NCI-H2081 (cell line): ENCODE data around the gene DDX6.

Source experiments
- DNase-seq, 2 experiments: peaks; one replicate each; lab custom pipeline; 2025; lab: John Stamatoyannopoulos, UW

The DDX6 gene

DNA sequence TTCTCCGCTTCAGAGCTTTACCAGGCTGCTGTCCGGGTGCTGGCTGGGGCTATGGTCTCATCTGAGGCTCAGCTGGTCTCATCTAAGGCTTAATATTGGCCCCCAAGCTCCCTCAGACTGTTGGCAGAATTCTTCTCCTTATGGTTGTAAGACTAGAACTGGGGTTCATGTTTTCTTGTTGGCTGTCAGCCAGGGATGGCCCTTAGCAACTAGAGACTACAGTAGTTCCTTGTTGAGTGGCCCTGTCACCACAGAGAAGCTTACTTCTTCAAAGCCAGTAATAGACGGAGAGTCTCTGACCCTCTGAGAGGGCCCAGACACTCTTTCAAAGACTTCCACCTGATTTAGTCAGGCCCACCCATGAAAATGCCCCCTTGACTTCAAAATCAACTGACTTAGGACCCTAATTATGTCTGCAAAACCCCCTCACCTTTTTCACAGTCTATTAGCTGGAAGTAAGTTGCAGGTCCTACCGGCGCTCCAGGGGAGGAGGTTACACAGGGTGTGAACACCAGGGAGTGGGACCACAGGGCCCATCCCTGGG lies 87.3 kb downstream of the DDX6 start:
- DNase-seq, result no peak

DNA sequence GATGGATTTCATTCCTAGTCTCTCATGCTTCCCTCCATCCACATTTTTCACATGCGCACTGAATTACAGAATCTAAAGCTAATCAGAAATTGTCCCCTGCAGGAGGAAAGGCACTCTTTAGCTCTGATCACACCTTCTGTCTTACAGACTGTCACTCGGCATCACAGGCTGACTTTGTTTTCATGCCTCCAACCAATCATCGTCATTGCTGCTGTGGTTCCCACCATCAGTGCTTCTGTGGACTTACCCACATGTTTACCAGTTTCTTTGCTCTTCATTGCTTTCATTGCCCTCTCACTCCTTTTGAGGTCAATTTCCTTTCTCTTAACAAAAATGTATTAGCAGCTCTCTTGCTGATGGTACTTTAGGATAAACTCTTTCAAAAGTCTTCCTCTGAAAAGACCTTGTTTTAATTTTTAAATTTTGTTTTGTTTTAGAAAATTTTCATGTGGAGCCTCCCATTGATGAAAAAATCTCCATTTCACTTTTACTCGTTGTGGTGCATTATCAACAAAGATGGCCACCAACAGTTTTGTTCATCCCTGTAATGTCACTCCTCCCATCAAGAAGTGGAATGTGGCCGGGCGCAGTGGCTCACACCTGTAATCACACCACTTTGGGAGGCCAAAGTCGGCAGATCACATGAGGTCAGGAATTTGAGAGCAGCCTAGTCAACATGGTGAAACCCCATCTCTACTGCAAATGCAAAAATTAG lies 91.3 kb downstream of the DDX6 start:
- DNase-seq, result no peak
